Lower leg skin (tissue), 4 donors: ENCODE data around the gene SLC25A44. TPM values are rescaled to one million over a fixed set of nuclear protein-coding genes. Genes with fewer than 3 reads are reported as not detected.

Source experiments
- DNase-seq, 2 donors: peaks; one replicate each; pipeline ENCODE4 v3.0.0-alpha.2; 2019; ENCODE audit warnings: low spot score in 2 of 2
- H3K4me3 ChIP-seq: fragments of 200-600 bp; sonication (generic); 2 replicates; pipeline ENCODE4 v1.5.1; 2017; ENCODE audit warnings: mild to moderate bottlenecking, low read depth; ENCODE audit not compliant: poor library complexity, severe bottlenecking
- CTCF ChIP-seq, 3 donors: fragments of 450-650 bp; IDR thresholded peaks; one replicate each; pipeline ENCODE4 v1.5.1; 2016; ENCODE audit warnings: antibody characterized with exemption in 3 of 3, mild to moderate bottlenecking in 3 of 3, moderate library complexity in 2 of 3
- POLR2A ChIP-seq, 2 donors: fragments of 450-650 bp; IDR thresholded peaks; one replicate each; pipeline ENCODE4 v1.6.1; 2016 to 2017; ENCODE audit warnings: antibody characterized with exemption in 2 of 2, mild to moderate bottlenecking in 1 of 2, moderate library complexity in 1 of 2
- WGBS, 2 donors: methylation state at CpG; one replicate each; pipeline ENCODE4 v1.1.5; 2018; 5-methylcytosine and 5-hydroxymethylcytosine counted together
- intact Hi-C: fragments of 100-400 bp; cut with DNase I; formaldehyde crosslinking; loops from one replicate; pipeline ENCODE4 v1.15.0; 2023; ENCODE audit warnings: low total_unique reads
- total RNA-seq, 4 donors: library from RNA; depleted of rRNA; stranded (reverse); fragments of >200 nt; gene quantifications; one replicate each; pipeline ENCODE4 v1.1.0, GENCODE V29; 2016

The SLC25A44 gene
- total RNA-seq, 4 donors from 2014 or later = 11.3 to 15.3 (median 13.3) TPM

DNA sequence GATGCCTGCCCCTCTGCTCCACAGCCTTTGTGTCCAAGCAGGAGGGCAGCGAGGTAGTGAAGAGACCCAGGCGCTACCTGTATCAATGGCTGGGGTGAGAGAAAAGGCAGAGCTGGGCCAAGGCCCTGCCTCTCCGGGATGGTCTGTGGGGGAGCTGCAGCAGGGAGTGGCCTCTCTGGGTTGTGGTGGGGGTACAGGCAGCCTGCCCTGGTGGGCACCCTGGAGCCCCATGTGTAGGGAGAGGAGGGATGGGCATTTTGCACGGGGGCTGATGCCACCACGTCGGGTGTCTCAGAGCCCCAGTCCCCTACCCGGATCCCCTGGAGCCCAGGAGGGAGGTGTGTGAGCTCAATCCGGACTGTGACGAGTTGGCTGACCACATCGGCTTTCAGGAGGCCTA, 48.8 kb downstream of the SLC25A44 start:
- no peak for TF ChIP-seq POLR2A (IDR thresholded peaks at IDR 0.05)
- TF ChIP-seq CTCF (IDR thresholded peaks at IDR 0.05) = no peak
- H3K4me3 ChIP-seq = no peak overlapping the region
- WGBS, 2 donors = 63 to 65% methylated on average over 9 to 10 of the region's 10 CpGs
- intact Hi-C loops = no loop called here
- DNase-seq = no peak

GRCh38 chr1:156244126-156244525, 50.2 kb downstream of the SLC25A44 start:
- TF ChIP-seq POLR2A (IDR thresholded peaks at IDR 0.05) (no peak), CTCF (IDR thresholded peaks at IDR 0.05) (no peak)
- DNase-seq = no peak
- H3K4me3 ChIP-seq = no peak overlapping the region
- intact Hi-C loops = no loop called here
- 60 to 86% methylated on average over 1 of the region's 2 CpGs for WGBS, 2 donors

- no peak for TF ChIP-seq POLR2A (IDR thresholded peaks at IDR 0.05)
- no peak for TF ChIP-seq CTCF (IDR thresholded peaks at IDR 0.05)
- no peak for DNase-seq
- intact Hi-C loops = no loop called here
- 70% methylated on average over 17 of the region's 17 CpGs for WGBS, 2 donors
- no peak overlapping the region for H3K4me3 ChIP-seq
Observed at GRCh38 chr1:156244712-156245111, 50.8 kb downstream of the SLC25A44 start.

- intact Hi-C loops = no loop called here
- no peak for DNase-seq
Observed at GRCh38 chr1:156245451-156246232, 51.7 kb downstream of the SLC25A44 start.

DNA sequence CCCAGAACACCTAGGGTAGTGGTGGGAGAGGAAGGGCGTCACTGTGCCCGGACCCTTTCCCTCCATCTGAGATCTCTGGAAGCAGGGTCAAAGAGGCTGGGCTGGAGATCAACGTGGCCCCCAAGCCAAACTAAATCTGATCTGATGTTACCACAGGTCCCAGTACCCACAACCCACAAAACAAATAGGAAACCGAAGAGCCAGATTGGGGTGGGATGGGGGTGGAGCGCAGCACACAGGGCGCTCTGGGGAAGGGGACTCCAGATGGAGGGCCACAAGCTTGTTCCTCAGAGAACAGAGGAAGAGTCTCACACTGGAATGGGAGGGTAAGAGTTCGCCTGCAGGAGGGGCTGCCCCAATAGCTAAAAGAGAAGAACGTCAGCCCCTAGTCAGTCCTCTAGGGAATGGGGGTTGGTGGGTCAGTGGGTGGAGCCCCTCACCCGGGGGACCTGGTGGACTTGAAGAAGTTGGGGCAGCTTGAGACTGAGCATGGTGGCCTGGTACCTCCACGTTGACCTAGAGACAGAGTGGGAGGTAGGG, 52.4 kb downstream of the SLC25A44 start:
- 61 to 65% methylated on average over 10 of the region's 10 CpGs for WGBS, 2 donors
- no peak overlapping the region for H3K4me3 ChIP-seq
- intact Hi-C loops = no loop called here
- no peak for TF ChIP-seq CTCF (IDR thresholded peaks at IDR 0.05)
- no peak for TF ChIP-seq POLR2A (IDR thresholded peaks at IDR 0.05)
- DNase-seq = no peak

More at GRCh38 chr1:156245451-156246232, 51.7 kb downstream of the SLC25A44 start:
- 13 to 24% methylated on average over 30 to 49 of the region's 69 CpGs for WGBS, 2 donors
- H3K4me3 ChIP-seq = no peak overlapping the region
- TF ChIP-seq POLR2A (IDR thresholded peaks at IDR 0.05) = no peak

DNA sequence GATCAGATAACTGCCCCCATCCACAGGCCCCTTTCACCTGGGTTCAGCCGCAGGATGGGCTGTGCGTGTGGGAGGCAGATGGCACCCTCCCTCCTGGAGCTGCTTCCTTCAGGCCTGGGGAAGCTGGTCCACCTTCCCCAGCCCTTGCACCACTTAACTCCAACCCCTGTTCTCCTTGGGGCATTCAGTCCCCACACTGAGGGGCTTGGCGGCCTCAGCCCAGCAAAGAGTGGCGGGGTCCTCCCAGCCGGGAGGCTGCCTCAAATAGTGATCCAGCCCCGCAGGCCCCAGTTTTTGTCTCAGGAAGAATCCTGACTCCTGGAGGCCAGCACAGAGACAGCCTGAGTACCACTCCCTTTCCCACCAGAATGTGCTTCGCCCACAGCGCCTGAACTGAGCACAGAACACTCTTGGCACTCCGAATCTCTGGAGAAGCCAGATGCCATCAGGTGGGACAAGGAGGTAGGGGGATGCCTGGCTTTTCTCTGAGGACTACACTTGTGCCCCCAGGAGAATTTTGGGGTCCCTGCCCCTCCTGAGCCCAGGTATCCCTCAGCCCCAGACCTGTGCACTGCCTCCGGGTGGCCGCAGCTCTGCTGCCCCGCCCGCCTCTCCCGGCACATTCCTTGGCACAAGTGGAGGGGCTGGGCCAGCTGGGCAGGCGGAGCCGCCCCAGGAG, 53.0 kb downstream of the SLC25A44 start:
- 28% methylated on average over 15 to 16 of the region's 16 CpGs for WGBS, 2 donors
- intact Hi-C loops = no loop called here
- DNase-seq = no peak
- H3K4me3 ChIP-seq = no peak overlapping the region
- no peak for TF ChIP-seq POLR2A (IDR thresholded peaks at IDR 0.05)
- no peak for TF ChIP-seq CTCF (IDR thresholded peaks at IDR 0.05)
